Cardiac muscle cell (in vitro differentiated cells and primary cell): ENCODE measurements around the gene REPS2. TPM values are rescaled to one million over a fixed set of nuclear protein-coding genes. Genes with fewer than 3 reads are reported as not detected.

Source experiments
- DNase-seq, 2 donors: peaks; one replicate each; pipeline versions ENCODE4 v3.0.0 to v3.0.0-alpha.2; 2010 to 2017; ENCODE audit warnings: low read depth in 1 of 2, low spot score in 1 of 2
- H3K27ac ChIP-seq: fragments of 200-600 bp; sonication (generic); 2 replicates; pipeline ENCODE4 v1.5.1; 2016
- H3K27me3 ChIP-seq: fragments of 200-600 bp; sonication (generic); 2 replicates; pipeline ENCODE4 v1.6.0; 2016; ENCODE audit warnings: control low read depth
- H3K36me3 ChIP-seq: fragments of 200-600 bp; sonication (generic); 2 replicates; pipeline ENCODE4 v1.5.1; 2016; ENCODE audit warnings: control low read depth
- H3K4me1 ChIP-seq: fragments of 200-600 bp; sonication (generic); 2 replicates; pipeline ENCODE4 v1.8.1; 2017; ENCODE audit warnings: low read depth, mild to moderate bottlenecking, mixed run types
- H3K4me3 ChIP-seq: fragments of 200-600 bp; sonication (generic); 2 replicates; pipeline ENCODE4 v1.5.1; 2016; ENCODE audit warnings: mild to moderate bottlenecking
- H3K9me3 ChIP-seq: fragments of 200-600 bp; sonication (generic); 2 replicates; pipeline ENCODE4 v1.5.1; 2017; ENCODE audit warnings: low read depth, mild to moderate bottlenecking, control low read depth
- polyA plus RNA-seq: library from polyadenylated mRNA; unstranded; fragments of >200 nt; fragmentation: Nextera tagmentation; extraction: Ambion mirVana; gene quantifications from 2 replicates; pipeline ENCODE4 v1.2.1, GENCODE V29; 2016
- total RNA-seq: library from RNA; depleted of rRNA; stranded (reverse); fragments of >200 nt; gene quantifications from 2 replicates; pipeline ENCODE4 v1.2.3, GENCODE V29; 2016
- TF ChIP-seq, protein P1 (sequence below): IDR thresholded peaks from 2 replicates; pipeline ENCODE4 v1.5.1; 2012; ENCODE audit warnings: low read depth, mild to moderate bottlenecking, low read length

Gene REPS2
- total and polyA plus RNA-seq, 2 experiments from 2014 or later: 6.0 to 9.1 TPM

DNA sequence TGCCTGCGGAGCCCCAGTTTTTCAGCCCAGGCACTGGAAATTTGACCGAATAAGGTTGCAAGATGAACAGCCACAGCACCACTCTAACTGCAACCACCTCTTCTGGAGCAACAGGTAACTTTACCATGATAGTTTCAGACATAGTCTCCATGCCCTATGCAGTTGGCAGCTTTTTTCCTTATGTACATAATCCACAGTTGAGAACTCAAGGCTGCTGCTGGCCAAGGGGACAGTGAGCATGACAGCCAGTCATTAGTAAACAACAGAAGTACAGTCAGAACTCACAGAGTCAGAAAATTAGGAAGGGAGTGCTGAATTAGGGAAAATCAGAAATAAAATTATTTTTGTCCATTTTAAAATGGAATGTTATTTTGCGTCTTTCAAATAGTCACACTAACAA is 235.9 kb downstream of the REPS2 start:
- Histone ChIP-seq H3K36me3 (no peaks in the 10 kb centered on the region), H3K9me3 (no peaks in the 10 kb centered on the region), H3K4me1 (no peaks in the 10 kb centered on the region), H3K27me3 (no peaks in the 10 kb centered on the region), H3K4me3 (no peak overlapping the region), H3K27ac (no peak overlapping the region)
- no peak for DNase-seq
- TF ChIP-seq, protein P1, sequence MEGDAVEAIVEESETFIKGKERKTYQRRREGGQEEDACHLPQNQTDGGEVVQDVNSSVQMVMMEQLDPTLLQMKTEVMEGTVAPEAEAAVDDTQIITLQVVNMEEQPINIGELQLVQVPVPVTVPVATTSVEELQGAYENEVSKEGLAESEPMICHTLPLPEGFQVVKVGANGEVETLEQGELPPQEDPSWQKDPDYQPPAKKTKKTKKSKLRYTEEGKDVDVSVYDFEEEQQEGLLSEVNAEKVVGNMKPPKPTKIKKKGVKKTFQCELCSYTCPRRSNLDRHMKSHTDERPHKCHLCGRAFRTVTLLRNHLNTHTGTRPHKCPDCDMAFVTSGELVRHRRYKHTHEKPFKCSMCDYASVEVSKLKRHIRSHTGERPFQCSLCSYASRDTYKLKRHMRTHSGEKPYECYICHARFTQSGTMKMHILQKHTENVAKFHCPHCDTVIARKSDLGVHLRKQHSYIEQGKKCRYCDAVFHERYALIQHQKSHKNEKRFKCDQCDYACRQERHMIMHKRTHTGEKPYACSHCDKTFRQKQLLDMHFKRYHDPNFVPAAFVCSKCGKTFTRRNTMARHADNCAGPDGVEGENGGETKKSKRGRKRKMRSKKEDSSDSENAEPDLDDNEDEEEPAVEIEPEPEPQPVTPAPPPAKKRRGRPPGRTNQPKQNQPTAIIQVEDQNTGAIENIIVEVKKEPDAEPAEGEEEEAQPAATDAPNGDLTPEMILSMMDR: no peak

DNA sequence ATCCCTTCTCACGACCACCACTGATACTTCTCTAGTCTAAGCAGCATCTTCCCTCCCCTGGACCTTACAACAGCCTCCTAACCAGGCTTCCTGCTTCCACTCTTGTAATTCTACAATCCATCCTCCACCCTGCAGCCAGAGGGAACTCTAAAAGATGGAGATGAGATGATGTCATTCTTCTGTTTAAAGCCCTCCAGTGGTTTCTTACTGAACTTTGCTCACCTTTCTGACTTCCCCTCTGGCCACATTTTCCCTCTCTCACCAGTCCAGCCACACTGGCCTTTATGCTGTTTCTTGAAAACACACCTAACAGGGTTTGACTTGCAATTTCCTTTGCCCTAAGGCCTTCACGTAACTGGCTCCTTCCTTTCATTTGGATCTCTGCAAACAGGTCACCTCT is 237.1 kb downstream of the REPS2 start:
- TF ChIP-seq, protein P1: no peak
- no peaks in the 10 kb centered on the region for H3K27me3 ChIP-seq
- DNase-seq: no peak

DNA sequence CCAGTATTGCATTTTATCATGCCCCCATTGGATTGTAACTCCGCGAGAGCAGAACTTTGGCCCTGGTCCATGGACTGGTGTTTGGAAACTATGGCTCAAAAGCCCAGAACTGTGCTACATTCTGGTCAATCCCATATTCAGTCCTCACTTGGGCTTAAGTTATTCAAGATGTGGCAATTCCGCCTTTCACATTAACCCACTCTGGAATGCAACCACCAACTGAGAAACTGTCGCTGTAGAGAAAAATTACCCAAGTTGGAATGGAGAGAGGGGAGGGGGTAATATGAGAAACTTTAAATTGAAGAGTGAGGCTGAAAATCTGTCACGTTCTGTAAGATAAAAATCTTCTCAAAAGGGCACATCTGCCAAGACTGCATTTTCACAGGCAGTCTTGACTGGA is 239.0 kb downstream of the REPS2 start:
- no peaks in the 10 kb centered on the region for H3K27me3 ChIP-seq
- H3K36me3 ChIP-seq: no peaks in the 10 kb centered on the region
- no peak for DNase-seq
- no peak overlapping the region for H3K27ac ChIP-seq
- H3K4me1 ChIP-seq: no peaks in the 10 kb centered on the region
- no peak overlapping the region for H3K4me3 ChIP-seq
- TF ChIP-seq, protein P1: no peak
- no peaks in the 10 kb centered on the region for H3K9me3 ChIP-seq

More for the DNA sequence above, 237.1 kb downstream of the REPS2 start:
- Histone ChIP-seq H3K27ac (no peak overlapping the region), H3K36me3 (no peaks in the 10 kb centered on the region), H3K9me3 (no peaks in the 10 kb centered on the region), H3K4me1 (no peaks in the 10 kb centered on the region), H3K4me3 (no peak overlapping the region)

DNA sequence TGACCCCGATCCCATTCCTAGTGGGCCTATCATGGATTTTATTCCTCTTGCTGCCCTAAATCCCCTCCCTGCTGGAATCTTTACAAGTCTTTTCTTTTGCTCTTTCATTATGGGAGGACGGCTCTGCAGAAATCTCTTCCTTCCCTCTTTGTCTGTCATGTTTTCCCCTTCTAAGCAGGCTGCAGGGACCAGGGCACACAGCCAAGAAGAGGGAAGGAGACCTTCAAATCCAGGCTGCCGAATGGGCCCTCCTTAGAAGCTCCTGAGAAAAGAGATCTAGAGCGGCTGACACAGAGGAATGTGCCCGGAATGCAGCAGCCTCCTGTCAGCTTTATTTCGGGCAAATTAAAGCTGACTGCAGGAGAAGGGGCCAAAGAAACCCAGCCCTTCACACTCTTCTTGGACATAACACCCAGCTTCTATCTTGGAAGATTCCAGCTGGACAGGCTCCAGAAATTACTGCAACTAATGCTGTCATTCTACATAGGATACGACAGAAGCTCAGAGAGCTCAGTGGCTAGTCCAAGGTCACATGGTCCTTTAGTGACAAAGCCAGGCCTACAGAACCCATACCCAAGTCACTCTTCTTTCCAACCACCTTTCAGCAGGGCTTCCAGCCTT is 240.8 kb downstream of the REPS2 start:
- peak; percentile 4 to 11 for DNase-seq
- no peak overlapping the region for H3K27ac ChIP-seq

DNA sequence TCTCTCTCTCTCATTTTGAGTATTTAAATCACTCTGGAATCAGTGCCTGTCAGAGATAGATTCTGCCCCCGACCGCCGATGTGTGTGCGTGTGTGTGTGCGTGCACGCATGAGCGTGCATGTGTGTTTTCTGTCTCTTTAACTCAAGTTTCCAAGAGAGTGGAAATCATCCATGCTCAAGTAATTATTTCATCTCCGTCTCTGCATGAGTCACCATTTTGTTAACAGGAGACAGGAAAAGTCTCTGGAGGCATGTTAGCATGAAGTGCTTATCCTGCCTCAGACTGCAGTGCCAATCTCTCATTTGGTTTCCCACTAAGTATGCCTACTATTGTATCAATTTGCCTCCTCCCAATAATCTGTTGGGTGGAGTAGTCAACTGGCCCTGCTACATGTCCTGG is 245.6 kb downstream of the REPS2 start:
- H3K9me3 ChIP-seq: no peaks in the 10 kb centered on the region
- no peaks in the 10 kb centered on the region for H3K27me3 ChIP-seq
- TF ChIP-seq, protein P1: no peak
- no peak overlapping the region for H3K27ac ChIP-seq
- no peaks in the 10 kb centered on the region for H3K36me3 ChIP-seq
- DNase-seq: no peak
- H3K4me1 ChIP-seq: no peaks in the 10 kb centered on the region
- H3K4me3 ChIP-seq: no peak overlapping the region

More for the DNA sequence above, 240.8 kb downstream of the REPS2 start:
- no peaks in the 10 kb centered on the region for H3K36me3 ChIP-seq
- no peaks in the 10 kb centered on the region for H3K4me1 ChIP-seq
- H3K9me3 ChIP-seq: no peaks in the 10 kb centered on the region
- H3K4me3 ChIP-seq: no peak overlapping the region
- TF ChIP-seq, protein P1: no peak
- H3K27me3 ChIP-seq: no peaks in the 10 kb centered on the region

Other genes starting within 250 kb of the REPS2 start
- gene CTPS2, start 234.0 kb upstream of the REPS2 start, total RNA-seq: 49.3 and 51.0 TPM in 2 replicates
- 37.4 and 50.9 TPM in 2 replicates for gene CTPS2, start 234.0 kb upstream of the REPS2 start, polyA plus RNA-seq
- gene SYAP1, start 227.0 kb upstream of the REPS2 start, total RNA-seq: 26.7 and 28.1 TPM in 2 replicates
- 27.5 and 40.2 TPM in 2 replicates for gene SYAP1, start 227.0 kb upstream of the REPS2 start, polyA plus RNA-seq
- 10.0 and 16.8 TPM in 2 replicates for gene TXLNG, start 160.2 kb upstream of the REPS2 start, total RNA-seq
- gene TXLNG, start 160.2 kb upstream of the REPS2 start, polyA plus RNA-seq: 12.4 and 16.0 TPM in 2 replicates
- 176 and 231 TPM in 2 replicates for gene RBBP7, start 76.3 kb upstream of the REPS2 start, total RNA-seq
- 448 and 459 TPM in 2 replicates for gene RBBP7, start 76.3 kb upstream of the REPS2 start, polyA plus RNA-seq